Measurements from ENCODE around the gene MOG. TPM values are rescaled to one million over a fixed set of nuclear protein-coding genes. Genes with fewer than 3 reads are reported as not detected.
"Not testable (repeated sequence)": the region's sequence is repeated elsewhere in the genome, so short reads cannot be mapped to it uniquely, and the experiment has no call there.

Gene MOG
- total RNA-seq, 1 donor from 2014 or later, result not detected

DNA sequence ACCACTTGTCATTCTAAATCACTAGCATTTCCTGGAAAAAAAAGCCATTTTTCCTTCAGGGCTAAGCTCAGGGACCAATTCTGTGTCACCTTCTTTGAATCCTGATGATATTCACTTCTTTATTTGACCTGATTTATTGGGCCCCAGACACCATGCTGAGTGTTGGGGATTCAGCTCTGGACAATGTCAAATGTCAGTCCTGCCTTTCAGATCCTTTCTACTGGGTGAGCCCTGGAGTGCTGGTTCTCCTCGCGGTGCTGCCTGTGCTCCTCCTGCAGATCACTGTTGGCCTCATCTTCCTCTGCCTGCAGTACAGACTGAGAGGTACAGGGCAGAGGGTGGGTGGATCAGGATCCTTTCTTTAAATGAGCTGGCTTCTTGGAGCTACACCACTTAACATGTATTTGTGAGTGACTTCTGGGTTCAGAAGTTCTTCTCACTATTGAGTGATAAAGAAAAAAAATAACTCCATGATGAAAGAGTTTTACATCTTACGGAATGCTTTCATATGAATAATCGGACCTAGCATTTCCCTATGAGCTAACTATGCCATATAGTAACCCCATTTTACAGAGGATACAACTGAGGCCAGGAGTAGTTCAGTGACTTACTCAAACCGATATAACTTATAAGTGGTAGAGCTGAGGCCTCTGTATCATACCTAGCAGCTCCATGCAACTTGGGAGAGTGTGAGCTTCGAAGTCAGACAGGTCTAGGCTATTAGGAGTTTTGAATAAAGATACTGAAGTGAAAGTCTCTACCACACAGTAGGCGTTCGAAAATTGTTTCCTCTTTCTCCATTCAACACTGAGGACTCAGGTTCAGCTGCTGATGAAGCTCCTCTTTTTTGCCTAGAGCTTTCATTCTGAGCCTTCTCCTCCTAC is 9.3 kb downstream of the MOG start:
- Histone ChIP-seq H3K27me3 (peaks cover 46% of the 10 kb centered on the region), H3K9me3 (no peaks in the 10 kb centered on the region), H3K36me3 (no peaks in the 10 kb centered on the region), H3K4me1 (no peaks in the 10 kb centered on the region), H3K4me3 (no peak overlapping the region), H3K27ac (no peak overlapping the region)
- intact Hi-C loops (cut with DNase I), result no loop called here
- ATAC-seq, result peak; percentile 32
- TF ChIP-seq, protein P1, sequence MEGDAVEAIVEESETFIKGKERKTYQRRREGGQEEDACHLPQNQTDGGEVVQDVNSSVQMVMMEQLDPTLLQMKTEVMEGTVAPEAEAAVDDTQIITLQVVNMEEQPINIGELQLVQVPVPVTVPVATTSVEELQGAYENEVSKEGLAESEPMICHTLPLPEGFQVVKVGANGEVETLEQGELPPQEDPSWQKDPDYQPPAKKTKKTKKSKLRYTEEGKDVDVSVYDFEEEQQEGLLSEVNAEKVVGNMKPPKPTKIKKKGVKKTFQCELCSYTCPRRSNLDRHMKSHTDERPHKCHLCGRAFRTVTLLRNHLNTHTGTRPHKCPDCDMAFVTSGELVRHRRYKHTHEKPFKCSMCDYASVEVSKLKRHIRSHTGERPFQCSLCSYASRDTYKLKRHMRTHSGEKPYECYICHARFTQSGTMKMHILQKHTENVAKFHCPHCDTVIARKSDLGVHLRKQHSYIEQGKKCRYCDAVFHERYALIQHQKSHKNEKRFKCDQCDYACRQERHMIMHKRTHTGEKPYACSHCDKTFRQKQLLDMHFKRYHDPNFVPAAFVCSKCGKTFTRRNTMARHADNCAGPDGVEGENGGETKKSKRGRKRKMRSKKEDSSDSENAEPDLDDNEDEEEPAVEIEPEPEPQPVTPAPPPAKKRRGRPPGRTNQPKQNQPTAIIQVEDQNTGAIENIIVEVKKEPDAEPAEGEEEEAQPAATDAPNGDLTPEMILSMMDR (IDR thresholded peaks at IDR 0.05), result no peak
- DNase-seq, result no peak

DNA sequence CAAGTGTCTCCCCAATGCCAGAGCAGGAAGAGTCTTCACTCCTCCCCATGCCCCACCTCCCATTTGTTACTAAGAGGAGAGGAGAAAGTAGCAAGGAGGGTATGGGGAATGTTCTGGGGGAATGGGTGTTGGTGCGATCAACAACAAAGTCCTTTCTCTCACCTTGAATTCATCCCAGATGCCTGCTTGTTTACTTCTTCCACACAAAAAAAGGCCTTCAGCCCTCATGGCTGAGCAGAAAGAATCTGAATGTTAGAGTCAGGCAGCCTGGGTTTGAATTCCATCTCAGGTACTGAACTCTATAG is 9.9 kb downstream of the MOG start:
- ATAC-seq (no peak), DNase-seq (no peak)
- Histone ChIP-seq H3K4me1 (no peaks in the 10 kb centered on the region), H3K4me3 (no peak overlapping the region), H3K36me3 (no peaks in the 10 kb centered on the region), H3K27me3 (peaks cover 46% of the 10 kb centered on the region), H3K9me3 (no peaks in the 10 kb centered on the region), H3K27ac (no peak overlapping the region)
- TF ChIP-seq, protein P1 (IDR thresholded peaks at IDR 0.05), result no peak
- intact Hi-C loops (cut with DNase I), result no loop called here

DNA sequence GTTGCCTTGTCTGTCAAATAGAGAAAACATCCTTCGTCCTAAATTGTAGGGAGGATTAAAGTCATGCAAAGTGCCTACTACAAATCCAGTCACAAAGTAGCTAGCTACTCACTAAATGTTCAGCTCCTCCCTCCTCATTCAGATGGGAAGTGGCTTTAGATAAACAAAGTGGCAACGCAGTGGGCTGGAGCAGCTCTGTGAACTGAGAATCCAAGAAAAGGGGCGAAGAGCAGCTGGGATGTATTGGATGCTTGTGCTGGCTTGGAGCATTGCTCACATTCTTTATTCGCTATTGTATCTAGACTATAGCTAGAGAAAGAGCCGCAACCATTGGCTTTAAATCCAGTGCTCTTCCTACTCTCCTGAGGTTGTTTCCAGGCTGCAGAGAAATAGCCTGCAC is 10.3 kb downstream of the MOG start:
- TF ChIP-seq, protein P1 (IDR thresholded peaks at IDR 0.05), result no peak
- Histone ChIP-seq H3K9me3 (no peaks in the 10 kb centered on the region), H3K4me1 (no peaks in the 10 kb centered on the region), H3K27ac (no peak overlapping the region), H3K27me3 (peaks cover 42% of the 10 kb centered on the region), H3K36me3 (no peaks in the 10 kb centered on the region), H3K4me3 (no peak overlapping the region)
- intact Hi-C loops (cut with DNase I), result no loop called here
- no peak for DNase-seq
- no peak for ATAC-seq

DNA sequence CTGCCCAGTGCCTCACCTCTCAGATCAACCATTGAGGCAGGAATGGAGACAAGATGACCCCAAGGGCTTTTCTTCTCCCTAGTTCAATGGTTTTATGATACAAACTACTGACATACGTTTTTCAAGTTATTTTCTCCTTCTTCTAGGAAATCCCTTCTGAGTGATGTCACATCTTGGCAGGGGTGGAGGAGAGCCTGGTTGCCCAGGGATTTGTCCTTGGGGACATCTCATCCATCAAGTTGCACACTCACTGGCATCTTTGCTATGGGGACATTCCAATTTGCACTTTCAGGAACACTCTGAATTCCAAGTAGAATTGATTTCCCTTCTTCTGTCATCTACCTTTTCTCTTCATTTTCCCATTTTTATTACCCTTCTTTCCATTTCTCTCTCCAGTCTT is 14.1 kb downstream of the MOG start:
- H3K9me3 ChIP-seq, result no peaks in the 10 kb centered on the region
- H3K4me3 ChIP-seq, result no peak overlapping the region
- intact Hi-C loops (cut with DNase I), result no loop called here
- no peaks in the 10 kb centered on the region for H3K4me1 ChIP-seq
- TF ChIP-seq, protein P1 (IDR thresholded peaks at IDR 0.05), result no peak
- no peaks in the 10 kb centered on the region for H3K36me3 ChIP-seq
- no peak for DNase-seq
- H3K27me3 ChIP-seq, result peaks cover 23% of the 10 kb centered on the region
- ATAC-seq, result no peak
- H3K27ac ChIP-seq, result no peak overlapping the region

DNA sequence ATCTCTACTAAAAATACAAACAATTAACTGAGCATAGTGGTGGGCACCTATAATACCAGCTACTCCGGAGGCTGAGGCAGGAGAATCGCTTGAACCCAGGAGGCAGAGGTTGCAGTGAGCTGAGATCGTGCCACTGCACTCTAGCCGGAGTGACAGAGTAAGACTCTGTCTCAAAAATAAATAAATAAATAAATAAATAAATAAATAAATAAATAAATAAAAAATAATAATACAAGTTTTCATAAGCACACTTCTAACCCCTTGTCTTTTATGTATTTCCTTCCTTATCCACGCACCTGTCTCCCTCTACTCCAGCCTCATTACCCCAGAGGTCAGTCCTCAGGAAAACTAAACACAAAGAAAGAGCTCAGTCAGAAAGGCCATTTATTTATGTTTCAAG is 15.2 kb downstream of the MOG start:
- ATAC-seq; H3K27ac ChIP-seq; DNase-seq; intact Hi-C loops (cut with DNase I); H3K4me3 ChIP-seq; H3K9me3 ChIP-seq; H3K4me1 ChIP-seq; H3K36me3 ChIP-seq: not testable (repeated sequence)
- peaks cover 23% of the 10 kb centered on the region for H3K27me3 ChIP-seq

DNA sequence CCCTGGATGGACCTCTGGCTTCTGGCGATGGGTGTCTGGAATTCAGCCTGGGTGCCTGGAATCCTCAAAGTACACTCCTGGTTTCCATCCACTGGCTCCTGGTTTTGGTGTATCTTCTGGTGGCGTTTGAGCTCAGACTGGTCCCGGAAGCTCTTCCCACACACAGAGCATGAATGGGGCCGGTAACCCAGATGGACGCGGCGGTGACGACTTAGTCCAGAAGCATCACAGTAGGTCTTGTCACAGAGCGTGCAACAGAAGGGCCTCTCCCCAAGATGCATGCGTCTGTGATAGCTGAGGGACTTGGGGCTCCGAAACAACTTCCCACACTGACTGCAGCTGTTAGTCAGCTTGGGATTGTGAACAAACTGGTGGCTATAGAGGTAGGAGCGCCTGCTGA is 16.3 kb downstream of the MOG start:
- ATAC-seq, result no peak
- H3K4me1 ChIP-seq, result no peaks in the 10 kb centered on the region
- peaks cover 23% of the 10 kb centered on the region for H3K27me3 ChIP-seq
- intact Hi-C loops (cut with DNase I), result no loop called here
- no peaks in the 10 kb centered on the region for H3K36me3 ChIP-seq
- DNase-seq, result no peak
- no peaks in the 10 kb centered on the region for H3K9me3 ChIP-seq
- TF ChIP-seq, protein P1 (IDR thresholded peaks at IDR 0.05), result no peak
- H3K4me3 ChIP-seq, result no peak overlapping the region
- no peak overlapping the region for H3K27ac ChIP-seq

All from upper lobe of right lung (tissue), 1 donor.